H1 (cell line): ENCODE measurements around the gene ATXN2. TPM values are rescaled to one million over a fixed set of nuclear protein-coding genes. Genes with fewer than 3 reads are reported as not detected.
A peak's percentile ranks its signal among the peaks of the same experiment; 100 is the strongest.
"Not testable (repeated sequence)": the region's sequence is repeated elsewhere in the genome, so short reads cannot be mapped to it uniquely, and the experiment has no call there.

Experiments
- CTCF ChIA-PET: fragments of 300-600 bp; sonication (Branson Sonifier 250); formaldehyde crosslinking; loops from one replicate; lab custom pipeline; 2021; ENCODE audit not compliant: partially characterized antibody; lab: Charles Lee
- POLR2A ChIA-PET: fragments of 300-600 bp; sonication (Branson Sonifier 250); formaldehyde crosslinking; loops from one replicate; lab custom pipeline; 2021; ENCODE audit warnings: inconsistent platforms; ENCODE audit not compliant: partially characterized antibody; lab: Charles Lee
- DNase-seq, 2 experiments: peaks; one replicate each; pipeline versions ENCODE4 v3.0.0 to v3.0.0-alpha.2; 2010 to 2022; ENCODE audit warnings: low spot score in 2 of 2, low read depth in 1 of 2, mixed read lengths in 1 of 2
- FAIRE-seq: peaks from 2 replicates; lab custom pipeline; 2011; peaks lifted over from hg19 to GRCh38; lab: Jason Lieb, UNC
- H2AFZ ChIP-seq: 2 replicates; pipeline ENCODE4 v1.8.1; 2012; ENCODE audit warnings: low read length, inconsistent platforms
- H2AK5ac ChIP-seq: 2 replicates; pipeline ENCODE4 v1.6.1; 2013; ENCODE audit warnings: low read depth, low read length
- H2BK120ac ChIP-seq: replicated peaks from 2 replicates; pipeline ENCODE3; 2013; ENCODE audit warnings: low read depth, low read length, inconsistent platforms
- H2BK12ac ChIP-seq: 2 replicates; pipeline ENCODE4 v1.6.1; 2013; ENCODE audit warnings: low read depth, low read length
- H2BK15ac ChIP-seq: 2 replicates; pipeline ENCODE4 v1.6.1; 2013; ENCODE audit warnings: low read length
- H2BK20ac ChIP-seq: 2 replicates; pipeline ENCODE4 v1.6.1; 2013; ENCODE audit warnings: low read length
- H2BK5ac ChIP-seq: 2 replicates; pipeline ENCODE4 v1.6.1; 2013; ENCODE audit warnings: low read depth, low read length
- H3K14ac ChIP-seq: 2 replicates; pipeline ENCODE4 v1.6.1; 2013; ENCODE audit warnings: inconsistent platforms; ENCODE audit not compliant: insufficient read length
- H3K18ac ChIP-seq: 2 replicates; pipeline ENCODE4 v1.6.1; 2013; ENCODE audit warnings: low read length; ENCODE audit errors: extremely low read depth
- H3K23ac ChIP-seq: 2 replicates; pipeline ENCODE4 v1.6.1; 2013; ENCODE audit warnings: inconsistent platforms; ENCODE audit not compliant: insufficient read length
- H3K23me2 ChIP-seq: 2 replicates; pipeline ENCODE4 v1.6.1; 2013; ENCODE audit warnings: low read depth, low read length
- H3K27ac ChIP-seq: 2 replicates; pipeline ENCODE4 v1.6.1; 2011; ENCODE audit warnings: low read depth, low read length, inconsistent platforms
- H3K27me3 ChIP-seq, 4 experiments: replicated peaks in 1 of 4; 1 replicate in 1 of 4; 2 replicates in 3 of 4; pipeline versions ENCODE4 v1.6.1 to v1.8.1; 2011 to 2013; ENCODE audit warnings: low read length in 3 of 4, mild to moderate bottlenecking in 3 of 4, inconsistent platforms in 2 of 4, mixed read lengths in 2 of 4, moderate library complexity in 1 of 4; ENCODE audit not compliant: control insufficient read depth in 3 of 4, insufficient read depth in 3 of 4; ENCODE audit errors: extremely low read depth in 1 of 4
- H3K36me3 ChIP-seq, 4 experiments: 2 replicates each; pipeline versions ENCODE4 v1.6.1 to v1.8.1; 2011 to 2013; ENCODE audit warnings: mild to moderate bottlenecking in 4 of 4, low read length in 3 of 4, moderate library complexity in 2 of 4, control low read depth in 1 of 4, inconsistent platforms in 1 of 4; ENCODE audit not compliant: insufficient read depth in 4 of 4, control insufficient read depth in 2 of 4
- H3K4ac ChIP-seq: replicated peaks from 2 replicates; pipeline ENCODE3; 2013; ENCODE audit warnings: low read length, low read depth, mixed read lengths, inconsistent platforms; ENCODE audit not compliant: insufficient read length
- H3K4me1 ChIP-seq, 4 experiments: replicated peaks in 1 of 4; 1 replicate in 1 of 4; 2 replicates in 3 of 4; pipeline versions ENCODE4 v1.6.1 to v1.8.1; 2011 to 2013; ENCODE audit warnings: low read length in 3 of 4, inconsistent platforms in 2 of 4, mixed read lengths in 1 of 4; ENCODE audit not compliant: insufficient read depth in 4 of 4, control insufficient read depth in 3 of 4
- H3K4me2 ChIP-seq, 2 experiments: 2 replicates each; pipeline versions ENCODE4 v1.6.1 to v1.8.1; 2011 to 2013; ENCODE audit warnings: low read depth in 2 of 2, low read length in 2 of 2, control low read depth in 1 of 2, inconsistent platforms in 1 of 2, mild to moderate bottlenecking in 1 of 2; ENCODE audit not compliant: insufficient read depth in 1 of 2
- H3K4me3 ChIP-seq, 4 experiments: fragments of 200-600, 300-600 bp in 1 of 4; sonication (generic), shearing (Covaris generic), sonication (Bioruptor Twin) in 1 of 4; 2 replicates each; pipeline versions ENCODE4 v1.5.1 to v1.8.1; 2011 to 2016; ENCODE audit warnings: low read length in 4 of 4, low read depth in 3 of 4, control low read depth in 2 of 4, inconsistent platforms in 2 of 4, mild to moderate bottlenecking in 2 of 4, mixed read lengths in 1 of 4, moderate library complexity in 1 of 4; ENCODE audit not compliant: insufficient read depth in 2 of 4; ENCODE audit errors: extremely low read depth in 1 of 4
- H3K56ac ChIP-seq: replicated peaks from 2 replicates; pipeline ENCODE3; 2013; ENCODE audit warnings: low read depth, mild to moderate bottlenecking, mixed read lengths, low read length, inconsistent platforms; ENCODE audit not compliant: insufficient read length
- H3K79me1 ChIP-seq: 2 replicates; pipeline ENCODE4 v1.6.1; 2013; ENCODE audit warnings: low read depth, low read length, control low read depth
- H3K79me2 ChIP-seq, 2 experiments: 2 replicates each; pipeline versions ENCODE4 v1.6.1 to v1.8.1; 2012 to 2013; ENCODE audit warnings: low read length in 2 of 2, mild to moderate bottlenecking in 2 of 2, inconsistent platforms in 1 of 2; ENCODE audit not compliant: insufficient read depth in 2 of 2, control insufficient read depth in 1 of 2
- H3K9ac ChIP-seq, 4 experiments: replicated peaks in 1 of 4; 1 replicate in 1 of 4; 2 replicates in 3 of 4; pipeline versions ENCODE4 v1.6.1 to v1.8.1; 2011 to 2013; ENCODE audit warnings: low read depth in 3 of 4, low read length in 3 of 4, control low read depth in 2 of 4, mild to moderate bottlenecking in 2 of 4, moderate library complexity in 2 of 4, inconsistent platforms in 1 of 4; ENCODE audit errors: extremely low read depth in 1 of 4
- H3K9me3 ChIP-seq, 2 experiments: 2 replicates each; pipeline versions ENCODE4 v1.6.1 to v1.8.1; 2012 to 2013; ENCODE audit warnings: mild to moderate bottlenecking in 2 of 2, moderate library complexity in 2 of 2, control low read depth in 1 of 2, inconsistent platforms in 1 of 2, low read depth in 1 of 2, low read length in 1 of 2, mixed read lengths in 1 of 2; ENCODE audit not compliant: insufficient read depth in 2 of 2
- H4K20me1 ChIP-seq, 2 experiments: replicated peaks in 1 of 2; 2 replicates each; pipeline versions ENCODE3 to v1.8.1; 2011 to 2013; ENCODE audit warnings: inconsistent platforms in 2 of 2, low read length in 2 of 2, mild to moderate bottlenecking in 1 of 2; ENCODE audit not compliant: insufficient read depth in 2 of 2, control insufficient read depth in 1 of 2
- H4K5ac ChIP-seq: 2 replicates; pipeline ENCODE4 v1.6.1; 2013; ENCODE audit warnings: low read length, low read depth, mixed read lengths, inconsistent platforms; ENCODE audit not compliant: insufficient read length
- H4K8ac ChIP-seq: 2 replicates; pipeline ENCODE4 v1.8.0; 2013; ENCODE audit warnings: mild to moderate bottlenecking, moderate library complexity, low read length, inconsistent platforms; ENCODE audit not compliant: insufficient read depth; ENCODE audit errors: extremely low read depth
- H4K91ac ChIP-seq: replicated peaks from 2 replicates; pipeline ENCODE3; 2013; ENCODE audit warnings: low read length, mixed read lengths, inconsistent platforms; ENCODE audit not compliant: insufficient read length
- WGBS, 2 experiments: shearing (Covaris generic) in 1 of 2; methylation state at CpG; one replicate each; pipeline versions ENCODE4 v1.1.6 to v1.1.7; 2013 to 2015; ENCODE audit warnings: low lambda C conversion rate in 2 of 2, mixed read lengths in 2 of 2, inconsistent platforms in 1 of 2, low coverage in 1 of 2, missing lambda C conversion rate in 1 of 2; ENCODE audit not compliant: insufficient replicate concordance in 2 of 2, insufficient coverage in 1 of 2, insufficient read length in 1 of 2; ENCODE audit errors: extremely low coverage in 1 of 2, missing lambda C conversion rate in 1 of 2; 5-methylcytosine and 5-hydroxymethylcytosine counted together
- polyA plus RNA-seq, 7 experiments: library from polyadenylated mRNA; depleted of rRNA in 3 of 7; stranded (reverse) in 5 of 7; unstranded in 2 of 7; fragments of >200 nt in 5 of 7; fragments of 200-250 nt in 2 of 7; gene quantifications; 1 replicate in 5 of 7; 2 replicates in 1 of 7; 4 replicates in 1 of 7; pipeline versions ENCODE4 v1.2.1 to v1.2.3, GENCODE V29; 2011 to 2013; ENCODE audit warnings: missing spikeins in 2 of 7, mixed read lengths in 2 of 7
- total RNA-seq: library from RNA; stranded (reverse); fragmentation: NEBNext Ultra II Directional; extraction: Animal tissue kit (Norgen Biotek cat#: 25700); gene quantifications from 2 replicates; pipeline ENCODE4 v1.2.1, GENCODE V29; 2021

The ATXN2 gene
- total and polyA plus RNA-seq, 2 of the 8 experiments (the other 6 are each of a cell fraction or from before 2014, with no cell fraction given): 46.6 to 80.7 TPM

- not testable (repeated sequence) for H2BK5ac ChIP-seq, H3K9me3 ChIP-seq, H3K4me1 ChIP-seq, H3K36me3 ChIP-seq, H2BK15ac ChIP-seq, FAIRE-seq, H3K27me3 ChIP-seq, H2AFZ ChIP-seq, DNase-seq, H3K14ac ChIP-seq, H4K91ac ChIP-seq, H2BK20ac ChIP-seq, H3K18ac ChIP-seq, H4K8ac ChIP-seq, H2AK5ac ChIP-seq, H3K9ac ChIP-seq, H3K4ac ChIP-seq, H3K79me1 ChIP-seq, H4K5ac ChIP-seq, H2BK120ac ChIP-seq, H3K27ac ChIP-seq, H3K4me3 ChIP-seq, H2BK12ac ChIP-seq, H3K23ac ChIP-seq, H3K56ac ChIP-seq
- H3K4me2 ChIP-seq: peak overlapping the region in 1 of 2 experiments; percentile 91; a peak in 1 of 4 replicates
- peaks cover 0 to 20% of the 10 kb centered on the region in 2 experiments for H4K20me1 ChIP-seq
- CTCF ChIA-PET: interaction anchor here (0.9 to 1.7 kb wide), 3 partner anchors 65 to 78 kb away, joined by 4 to 5 read pairs (median 4); no protein-coding TSS in a partner anchor
- peaks cover 15% of the 10 kb centered on the region for H3K23me2 ChIP-seq
- peaks cover 4 to 80% of the 10 kb centered on the region in 2 experiments for H3K79me2 ChIP-seq
- POLR2A ChIA-PET: interaction anchor here (1.3 kb wide), 1 partner anchor 166 kb away, joined by 3 read pairs; no protein-coding TSS in a partner anchor
- 92% methylated on average over 15 of the region's 15 CpGs; no CpG with 5 or more reads in 1 of the 2 experiments for WGBS, 2 experiments
These were observed 3.7 kb downstream of the ATXN2 start for GRCh38 chr12:111595341-111595835.
